Natural killer cell (primary cell): ENCODE measurements around the gene MYOM1. TPM values are rescaled to one million over a fixed set of nuclear protein-coding genes. Genes with fewer than 3 reads are reported as not detected.

Experiments
- ATAC-seq, 3 donors: fragments of 150-1000 bp in 2 of 3; fragments of 200-7000 bp in 1 of 3; cut with Tn5 transposase; 1 replicate in 1 of 3; 2 replicates in 2 of 3; pipeline ENCODE4 v1.10.0; 2021; ENCODE audit warnings: mild to moderate bottlenecking in 2 of 3, moderate library complexity in 2 of 3
- DNase-seq, 2 donors: peaks; one replicate each; pipeline versions ENCODE4 v3.0.0 to v3.0.0-alpha.2; 2013 to 2021; ENCODE audit warnings: mixed read lengths in 1 of 2
- H3K27ac ChIP-seq: one replicate; pipeline ENCODE4 v1.5.1; 2013; ENCODE audit warnings: mild to moderate bottlenecking, low read length
- H3K27me3 ChIP-seq: one replicate; pipeline ENCODE4 v1.6.1; 2013; ENCODE audit warnings: low read length; ENCODE audit not compliant: control insufficient read depth, insufficient read depth
- H3K36me3 ChIP-seq: one replicate; pipeline ENCODE4 v1.6.1; 2013; ENCODE audit warnings: low read length; ENCODE audit not compliant: control insufficient read depth, insufficient read depth
- H3K4me1 ChIP-seq: one replicate; pipeline ENCODE4 v1.6.1; 2013; ENCODE audit warnings: low read length; ENCODE audit not compliant: control insufficient read depth, insufficient read depth
- H3K4me3 ChIP-seq: one replicate; pipeline ENCODE4 v1.5.1; 2013; ENCODE audit warnings: low read length
- H3K9me3 ChIP-seq: one replicate; pipeline ENCODE4 v1.6.1; 2013; ENCODE audit warnings: low read length; ENCODE audit not compliant: control insufficient read depth, insufficient read depth
- H3K27ac Mint-ChIP-seq, 2 donors: one replicate each; pipeline ENCODE4 v1.8.0; 2022; ENCODE audit warnings: mild to moderate bottlenecking in 2 of 2, mixed read lengths in 2 of 2, moderate library complexity in 1 of 2
- H3K27me3 Mint-ChIP-seq, 2 donors: one replicate each; pipeline ENCODE4 v1.8.0; 2022; ENCODE audit warnings: low read depth in 2 of 2, mixed read lengths in 2 of 2
- H3K36me3 Mint-ChIP-seq: one replicate; pipeline ENCODE4 v1.8.0; 2022; ENCODE audit warnings: mixed read lengths
- H3K4me1 Mint-ChIP-seq, 2 donors: one replicate each; pipeline ENCODE4 v1.8.0; 2022; ENCODE audit warnings: mixed read lengths in 2 of 2
- H3K4me3 Mint-ChIP-seq: one replicate; pipeline ENCODE4 v1.8.0; 2022; ENCODE audit warnings: mild to moderate bottlenecking, moderate library complexity, mixed read lengths
- H3K9me3 Mint-ChIP-seq, 2 donors: one replicate each; pipeline ENCODE4 v1.8.0; 2022; ENCODE audit warnings: mixed read lengths in 2 of 2
- WGBS: methylation state at CpG from one replicate; pipeline ENCODE4 v1.1.7; 2013; ENCODE audit warnings: missing lambda C conversion rate; ENCODE audit not compliant: insufficient coverage; 5-methylcytosine and 5-hydroxymethylcytosine counted together
- intact Hi-C: fragments of 100-400 bp; cut with micrococcal nuclease; formaldehyde crosslinking; loops from one replicate; pipeline ENCODE4 v1.14.2; 2022
- total RNA-seq, 4 donors: library from RNA; stranded (reverse); fragments of 120-200 nt in 1 of 4; gene quantifications; one replicate each; pipeline versions ENCODE4 v1.2.3 to v1.2.4, GENCODE V29; 2013 to 2022
- TF ChIP-seq, protein P1 (sequence below): fragments of 200-600 bp; IDR thresholded peaks from one replicate; pipeline ENCODE4 v1.8.0; 2022; ENCODE audit warnings: antibody characterized with exemption

Gene MYOM1
- total RNA-seq, 3 donors from 2014 or later (not counting 1 experiment from before 2014, with no cell fraction given) = 1.7 to 5.8 (median 3.0) TPM

- peaks cover 4% of the 10 kb centered on the region for H3K4me1 ChIP-seq
- no peaks in the 10 kb centered on the region for H3K27me3 ChIP-seq
- 82% methylated on average over 1 of the region's 2 CpGs for WGBS
- intact Hi-C loops = no loop called here
- H3K9me3 ChIP-seq = no peaks in the 10 kb centered on the region
- H3K27ac ChIP-seq = no peak overlapping the region
- Mint-ChIP-seq H3K27me3 (no peaks in the 10 kb centered on the region), H3K27ac (no peak overlapping the region), H3K4me1 (peaks cover 6 to 9% of the 10 kb centered on the region in 2 donors), H3K4me3 (no peak overlapping the region), H3K9me3 (no peaks in the 10 kb centered on the region), H3K36me3 (no peaks in the 10 kb centered on the region)
- ATAC-seq = no peak
- no peak overlapping the region for H3K4me3 ChIP-seq
- TF ChIP-seq, protein P1, sequence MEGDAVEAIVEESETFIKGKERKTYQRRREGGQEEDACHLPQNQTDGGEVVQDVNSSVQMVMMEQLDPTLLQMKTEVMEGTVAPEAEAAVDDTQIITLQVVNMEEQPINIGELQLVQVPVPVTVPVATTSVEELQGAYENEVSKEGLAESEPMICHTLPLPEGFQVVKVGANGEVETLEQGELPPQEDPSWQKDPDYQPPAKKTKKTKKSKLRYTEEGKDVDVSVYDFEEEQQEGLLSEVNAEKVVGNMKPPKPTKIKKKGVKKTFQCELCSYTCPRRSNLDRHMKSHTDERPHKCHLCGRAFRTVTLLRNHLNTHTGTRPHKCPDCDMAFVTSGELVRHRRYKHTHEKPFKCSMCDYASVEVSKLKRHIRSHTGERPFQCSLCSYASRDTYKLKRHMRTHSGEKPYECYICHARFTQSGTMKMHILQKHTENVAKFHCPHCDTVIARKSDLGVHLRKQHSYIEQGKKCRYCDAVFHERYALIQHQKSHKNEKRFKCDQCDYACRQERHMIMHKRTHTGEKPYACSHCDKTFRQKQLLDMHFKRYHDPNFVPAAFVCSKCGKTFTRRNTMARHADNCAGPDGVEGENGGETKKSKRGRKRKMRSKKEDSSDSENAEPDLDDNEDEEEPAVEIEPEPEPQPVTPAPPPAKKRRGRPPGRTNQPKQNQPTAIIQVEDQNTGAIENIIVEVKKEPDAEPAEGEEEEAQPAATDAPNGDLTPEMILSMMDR = no peak
- H3K36me3 ChIP-seq = no peaks in the 10 kb centered on the region
- no peak for DNase-seq
Observed at GRCh38 chr18:3040173-3040572, 179.6 kb downstream of the MYOM1 start.

GRCh38 chr18:3037423-3037915, 182.3 kb downstream of the MYOM1 start:
- H3K4me3 ChIP-seq = no peak overlapping the region
- no peaks in the 10 kb centered on the region for H3K36me3 ChIP-seq
- TF ChIP-seq, protein P1 = no peak
- ATAC-seq (peak; percentile 49 to 70 (median 61)), DNase-seq (peak in 1 of 2 donors; percentile 31)
- H3K27me3 ChIP-seq = no peaks in the 10 kb centered on the region
- 25% methylated on average over 4 of the region's 4 CpGs for WGBS
- Mint-ChIP-seq H3K9me3 (no peaks in the 10 kb centered on the region), H3K27me3 (no peaks in the 10 kb centered on the region), H3K27ac (peak overlapping the region in 1 of 2 donors; percentile 25), H3K36me3 (no peaks in the 10 kb centered on the region), H3K4me1 (peaks cover 5 to 6% of the 10 kb centered on the region in 2 donors), H3K4me3 (no peak overlapping the region)
- peak overlapping the region; percentile 17 for H3K27ac ChIP-seq
- H3K9me3 ChIP-seq = no peaks in the 10 kb centered on the region
- intact Hi-C loops = no loop called here
- peaks cover 4% of the 10 kb centered on the region for H3K4me1 ChIP-seq

DNA sequence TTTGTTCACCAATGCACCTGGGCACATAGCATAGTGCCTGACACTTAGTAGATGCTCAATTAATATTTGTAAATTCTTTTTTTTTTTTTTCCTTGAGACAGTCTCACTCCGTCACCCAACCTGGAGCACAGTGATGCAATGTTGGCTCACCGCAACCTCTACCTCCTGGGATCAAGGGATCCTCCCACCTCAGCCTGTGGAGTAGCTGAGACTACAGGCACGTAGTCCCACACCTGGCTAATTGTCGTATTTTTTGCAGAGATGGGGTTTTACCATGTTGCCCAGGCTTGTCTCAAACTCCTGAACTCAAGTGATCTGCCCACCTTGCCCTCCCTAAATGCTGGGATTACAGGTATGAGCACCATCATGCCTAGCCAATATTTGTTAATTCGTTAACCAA, 183.7 kb downstream of the MYOM1 start:
- WGBS = 95% methylated on average over 5 of the region's 5 CpGs
- intact Hi-C loops = no loop called here
- Mint-ChIP-seq H3K36me3 (no peaks in the 10 kb centered on the region), H3K4me3 (no peak overlapping the region), H3K4me1 (peaks cover 5 to 6% of the 10 kb centered on the region in 2 donors), H3K9me3 (no peaks in the 10 kb centered on the region), H3K27ac (no peak overlapping the region), H3K27me3 (no peaks in the 10 kb centered on the region)
- Histone ChIP-seq H3K27ac (no peak overlapping the region), H3K4me1 (peaks cover 4% of the 10 kb centered on the region), H3K27me3 (no peaks in the 10 kb centered on the region), H3K36me3 (no peaks in the 10 kb centered on the region), H3K9me3 (no peaks in the 10 kb centered on the region), H3K4me3 (no peak overlapping the region)
- DNase-seq = no peak
- TF ChIP-seq, protein P1 = no peak
- ATAC-seq = no peak

DNA sequence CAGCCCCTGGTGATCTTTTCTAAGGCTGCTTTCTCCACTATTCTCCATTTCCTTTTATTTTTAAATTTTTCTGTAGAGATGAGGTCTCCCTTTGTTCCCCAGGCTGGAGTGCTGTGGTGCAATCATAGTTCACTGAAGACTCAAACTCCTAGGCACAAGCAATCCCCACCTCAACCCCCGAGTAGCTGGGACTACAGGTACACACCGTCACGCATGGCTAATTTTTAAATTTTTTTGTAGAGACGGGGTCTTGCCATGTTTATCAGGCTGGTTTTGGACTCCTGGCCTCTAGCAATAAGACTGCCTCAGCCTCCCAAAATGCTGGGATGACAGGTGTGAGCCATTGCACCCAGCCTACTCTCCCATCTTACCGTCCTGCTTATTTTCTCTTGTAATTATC, 184.1 kb downstream of the MYOM1 start:
- intact Hi-C loops = no loop called here
- H3K27ac Mint-ChIP-seq = no peak overlapping the region
- Histone ChIP-seq H3K4me1 (peaks cover 4% of the 10 kb centered on the region), H3K9me3 (no peaks in the 10 kb centered on the region), H3K4me3 (no peak overlapping the region), H3K27ac (no peak overlapping the region), H3K36me3 (no peaks in the 10 kb centered on the region), H3K27me3 (no peaks in the 10 kb centered on the region)
- TF ChIP-seq, protein P1 = no peak
- H3K4me3 Mint-ChIP-seq = no peak overlapping the region
- ATAC-seq (no peak), DNase-seq (no peak)
- peaks cover 5 to 6% of the 10 kb centered on the region in 2 donors for H3K4me1 Mint-ChIP-seq
- no peaks in the 10 kb centered on the region for H3K36me3 Mint-ChIP-seq
- H3K27me3 Mint-ChIP-seq = no peaks in the 10 kb centered on the region
- 94% methylated on average over 5 of the region's 5 CpGs for WGBS
- no peaks in the 10 kb centered on the region for H3K9me3 Mint-ChIP-seq
